Mucosa of descending colon (tissue), 3 donors: ENCODE results near the gene RTP4. TPM values are rescaled to one million over a fixed set of nuclear protein-coding genes. Genes with fewer than 3 reads are reported as not detected.

ENCODE experiments used
- ATAC-seq: fragments of 200-7000 bp; cut with Tn5 transposase; one replicate; pipeline ENCODE4 v1.9.1; 2020; ENCODE audit warnings: mild to moderate bottlenecking, moderate library complexity
- DNase-seq, 3 donors: peaks; one replicate each; pipeline ENCODE4 v3.0.0-alpha.2; 2020
- H3K36me3 ChIP-seq: fragments of 200-600 bp; one replicate; pipeline ENCODE4 v1.8.0; 2021; ENCODE audit warnings: low read depth, mild to moderate bottlenecking
- H3K4me1 ChIP-seq: fragments of 200-600 bp; one replicate; pipeline ENCODE4 v1.8.0; 2021; ENCODE audit warnings: low read depth, mild to moderate bottlenecking
- H3K4me3 ChIP-seq: fragments of 200-600 bp; one replicate; pipeline ENCODE4 v1.8.0; 2021; ENCODE audit warnings: mild to moderate bottlenecking
- H3K9me3 ChIP-seq: fragments of 200-600 bp; one replicate; pipeline ENCODE4 v1.8.0; 2021; ENCODE audit warnings: mild to moderate bottlenecking
- CTCF ChIP-seq: fragments of 200-600 bp; IDR thresholded peaks from one replicate; pipeline ENCODE4 v1.8.0; 2022; ENCODE audit warnings: antibody characterized with exemption, mild to moderate bottlenecking
- intact Hi-C, 2 donors: fragments of 100-400 bp; cut with DNase I in 1 of 2; cut with micrococcal nuclease in 1 of 2; formaldehyde crosslinking; loops; one replicate each; pipeline versions ENCODE4 v1.11.0 to v1.11.1; 2022; cut with DNase I, micrococcal nuclease
- total RNA-seq, 3 donors: library from RNA; stranded (reverse); fragmentation: NEBNext Ultra II Directional in 2 of 3; extraction: Animal tissue kit (Norgen Biotek cat#: 25700) in 2 of 3; gene quantifications; one replicate each; pipeline versions ENCODE4 v1.2.1 to v1.2.4, GENCODE V29; 2021 to 2023
- donor health status: DM: no; HTN: no; CAD: no; lungs with moderate emphysema.
- donor health status: DM: no; HTN: no; CAD: no.
- donor health status: DM: no; HTN: yes; CAD: no.

RTP4 gene
- total RNA-seq, 3 donors from 2014 or later = 6.4 to 8.5 (median 7.9) TPM

DNA sequence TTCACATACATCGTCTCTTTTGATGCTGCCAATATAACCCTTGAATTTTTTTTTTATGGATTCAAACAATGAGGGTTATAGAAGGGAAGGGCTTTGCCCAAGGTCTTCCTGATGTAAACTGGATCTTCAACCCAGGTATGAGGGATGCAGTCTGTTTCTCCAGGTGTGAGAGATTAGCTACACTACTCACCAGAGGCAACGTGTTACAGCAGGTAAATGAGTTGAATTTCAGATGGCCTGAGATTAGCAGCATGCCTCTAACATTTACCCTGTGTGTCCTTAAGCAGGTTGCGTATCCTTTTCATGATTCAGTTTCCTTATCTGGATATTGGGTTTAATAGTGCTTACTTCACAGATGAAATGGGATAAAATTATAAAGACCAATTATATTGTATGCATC lies 1.9 kb downstream of the RTP4 start:
- intact Hi-C loops = no loop called here
- DNase-seq (no peak), ATAC-seq (no peak)
- Histone ChIP-seq H3K9me3 (no peaks in the 10 kb centered on the region), H3K36me3 (no peaks in the 10 kb centered on the region), H3K4me3 (no peak overlapping the region), H3K4me1 (peaks cover 15% of the 10 kb centered on the region)
- no peak for TF ChIP-seq CTCF

DNA sequence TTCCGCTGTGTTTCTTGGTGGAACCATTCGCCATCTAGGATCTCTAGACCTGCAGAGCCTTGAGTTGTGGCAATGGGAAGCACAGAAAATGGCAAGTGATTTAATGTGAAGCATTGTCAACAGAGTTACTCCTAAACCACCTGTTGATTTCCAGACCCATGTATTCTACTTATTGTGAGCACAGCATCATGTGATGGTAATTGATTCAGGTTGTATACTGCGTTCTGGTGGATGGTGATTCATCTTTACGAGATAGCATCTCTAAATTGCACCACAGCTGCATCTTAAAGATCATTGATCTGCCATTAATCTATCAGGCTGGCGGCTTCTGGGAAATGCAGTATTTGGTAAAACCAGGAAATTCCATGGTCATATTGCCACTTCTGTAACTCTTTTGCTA lies 7.4 kb downstream of the RTP4 start:
- H3K9me3 ChIP-seq = no peaks in the 10 kb centered on the region
- ATAC-seq (no peak), DNase-seq (no peak)
- H3K36me3 ChIP-seq = no peaks in the 10 kb centered on the region
- intact Hi-C loops = no loop called here
- TF ChIP-seq CTCF = no peak
- no peaks in the 10 kb centered on the region for H3K4me1 ChIP-seq
- no peak overlapping the region for H3K4me3 ChIP-seq

- ATAC-seq (no peak), DNase-seq (no peak)
- Histone ChIP-seq H3K4me1 (no peaks in the 10 kb centered on the region), H3K9me3 (no peaks in the 10 kb centered on the region), H3K4me3 (no peak overlapping the region), H3K36me3 (no peaks in the 10 kb centered on the region)
- intact Hi-C loops = no loop called here
- no peak for TF ChIP-seq CTCF
These were observed 9.7 kb downstream of the RTP4 start for GRCh38 chr3:187377842-187378241.

DNA sequence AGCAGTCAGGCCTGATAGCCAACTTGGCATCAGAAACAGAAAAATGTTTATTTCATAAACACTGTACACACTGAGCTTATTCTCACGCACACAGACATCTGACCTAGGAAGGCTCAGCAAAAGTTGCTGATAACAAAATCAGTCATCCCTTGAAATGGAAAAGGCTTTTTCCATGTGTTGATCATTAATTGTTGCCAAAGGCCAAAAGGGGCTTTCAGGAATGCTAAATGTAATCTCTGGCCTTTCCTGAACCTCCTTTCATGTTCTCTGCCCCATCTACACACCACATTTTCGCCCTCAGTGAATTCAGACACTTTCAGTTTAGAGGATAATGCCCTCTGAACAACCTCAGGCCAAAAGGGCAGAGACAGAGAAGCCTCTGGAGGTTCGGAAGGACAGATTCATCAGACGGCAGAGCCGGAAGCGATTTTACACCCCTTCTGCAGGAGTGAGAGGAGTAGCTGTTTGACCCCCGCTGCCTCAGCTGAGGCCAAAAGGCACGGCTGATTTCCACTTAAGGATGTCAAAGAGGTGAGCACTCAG lies 14.5 kb downstream of the RTP4 start:
- H3K36me3 ChIP-seq = no peaks in the 10 kb centered on the region
- intact Hi-C loops = no loop called here
- no peaks in the 10 kb centered on the region for H3K4me1 ChIP-seq
- H3K9me3 ChIP-seq = no peaks in the 10 kb centered on the region
- DNase-seq (no peak), ATAC-seq (no peak)
- no peak for TF ChIP-seq CTCF
- no peak overlapping the region for H3K4me3 ChIP-seq

DNA sequence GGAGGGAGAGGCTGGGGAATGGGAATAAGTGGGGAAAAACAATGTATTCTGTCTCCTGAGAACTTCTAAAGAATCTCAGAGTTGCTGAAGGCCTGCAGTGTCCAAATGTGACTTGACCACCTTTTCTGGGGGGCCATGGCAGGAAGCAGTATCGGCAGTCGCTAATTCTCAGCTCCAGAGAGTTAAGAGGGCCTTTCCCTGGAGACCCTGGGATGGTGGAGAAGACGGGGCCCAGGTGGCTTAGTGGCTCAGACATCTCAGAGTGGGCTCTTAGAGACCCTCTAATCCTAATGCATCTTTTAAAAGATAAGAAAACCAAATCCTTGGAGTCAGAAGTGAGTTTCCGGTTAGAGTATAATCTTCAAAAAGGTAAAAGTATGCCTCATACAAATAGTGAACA lies 15.1 kb downstream of the RTP4 start:
- Histone ChIP-seq H3K4me1 (no peaks in the 10 kb centered on the region), H3K4me3 (no peak overlapping the region), H3K36me3 (no peaks in the 10 kb centered on the region), H3K9me3 (no peaks in the 10 kb centered on the region)
- ATAC-seq (no peak), DNase-seq (no peak)
- intact Hi-C loops = no loop called here
- no peak for TF ChIP-seq CTCF

- Histone ChIP-seq H3K4me3 (no peak overlapping the region), H3K36me3 (no peaks in the 10 kb centered on the region), H3K4me1 (no peaks in the 10 kb centered on the region), H3K9me3 (no peaks in the 10 kb centered on the region)
- DNase-seq (no peak), ATAC-seq (no peak)
- intact Hi-C loops = no loop called here
- TF ChIP-seq CTCF = no peak
These were observed 17.1 kb downstream of the RTP4 start for GRCh38 chr3:187385296-187385695.
